NCI-H146 (cell line): ENCODE results near the gene ZSCAN21.
A peak's percentile ranks its signal among the peaks of the same experiment; 100 is the strongest.
"Not testable (repeated sequence)": the region's sequence is repeated elsewhere in the genome, so short reads cannot be mapped to it uniquely, and the experiment has no call there.

Experiments
- DNase-seq: peaks from one replicate; lab custom pipeline; 2025; lab: John Stamatoyannopoulos, UW

ZSCAN21 gene

GRCh38 chr7:100049441-100050291 is at the start of gene ZSCAN21:
Gene ZSCAN21, plus strand, starts transcription at chr7:100049774. Its CDS starts 7,233 bp downstream, at chr7:100057007.
- peak; percentile 81 for DNase-seq

GRCh38 chr7:100000239-100000638 is 49.3 kb upstream of the ZSCAN21 start:
- DNase-seq: no peak

GRCh38 chr7:100003711-100004661 is 45.6 kb upstream of the ZSCAN21 start:
- DNase-seq: peak; percentile 87

GRCh38 chr7:100007887-100008286 is 41.7 kb upstream of the ZSCAN21 start:
- no peak for DNase-seq

- DNase-seq: no peak
Measured at GRCh38 chr7:100008525-100008924, 41.0 kb upstream of the ZSCAN21 start.

- DNase-seq: not testable (repeated sequence)
Measured at GRCh38 chr7:100009952-100010351, 39.6 kb upstream of the ZSCAN21 start.

- DNase-seq: no peak
Measured at GRCh38 chr7:100010901-100011300, 38.7 kb upstream of the ZSCAN21 start.

- DNase-seq: no peak
Measured at GRCh38 chr7:100011516-100011915, 38.1 kb upstream of the ZSCAN21 start.

- not testable (repeated sequence) for DNase-seq
Measured at GRCh38 chr7:100012385-100013327, 36.9 kb upstream of the ZSCAN21 start.

GRCh38 chr7:100013328-100013676 is 36.3 kb upstream of the ZSCAN21 start:
- no peak for DNase-seq

GRCh38 chr7:100015232-100016214 is 34.1 kb upstream of the ZSCAN21 start, which contains the start of gene ZKSCAN1:
Gene ZKSCAN1, plus strand, starts transcription at chr7:100015596. Its CDS starts 7,911 bp downstream, at chr7:100023507.
- DNase-seq: peak; percentile 93

- no peak for DNase-seq
Measured at GRCh38 chr7:100016215-100016901, 33.2 kb upstream of the ZSCAN21 start.

GRCh38 chr7:100017300-100017699 is 32.3 kb upstream of the ZSCAN21 start:
- no peak for DNase-seq

- no peak for DNase-seq
Measured at GRCh38 chr7:100017875-100018274, 31.7 kb upstream of the ZSCAN21 start.

GRCh38 chr7:100019908-100020307 is 29.7 kb upstream of the ZSCAN21 start:
- no peak for DNase-seq

- no peak for DNase-seq
Measured at GRCh38 chr7:100021297-100021696, 28.3 kb upstream of the ZSCAN21 start.

GRCh38 chr7:100022621-100023020 is 27.0 kb upstream of the ZSCAN21 start:
- no peak for DNase-seq

- DNase-seq: no peak
Measured at GRCh38 chr7:100023526-100023925, 26.0 kb upstream of the ZSCAN21 start.

GRCh38 chr7:100024020-100024619 is 25.5 kb upstream of the ZSCAN21 start:
- DNase-seq: no peak
